ENCODE results near the gene PCDHA1.
"Not testable (repeated sequence)": the region's sequence is repeated elsewhere in the genome, so short reads cannot be mapped to it uniquely, and the experiment has no call there.

The PCDHA1 gene

DNA sequence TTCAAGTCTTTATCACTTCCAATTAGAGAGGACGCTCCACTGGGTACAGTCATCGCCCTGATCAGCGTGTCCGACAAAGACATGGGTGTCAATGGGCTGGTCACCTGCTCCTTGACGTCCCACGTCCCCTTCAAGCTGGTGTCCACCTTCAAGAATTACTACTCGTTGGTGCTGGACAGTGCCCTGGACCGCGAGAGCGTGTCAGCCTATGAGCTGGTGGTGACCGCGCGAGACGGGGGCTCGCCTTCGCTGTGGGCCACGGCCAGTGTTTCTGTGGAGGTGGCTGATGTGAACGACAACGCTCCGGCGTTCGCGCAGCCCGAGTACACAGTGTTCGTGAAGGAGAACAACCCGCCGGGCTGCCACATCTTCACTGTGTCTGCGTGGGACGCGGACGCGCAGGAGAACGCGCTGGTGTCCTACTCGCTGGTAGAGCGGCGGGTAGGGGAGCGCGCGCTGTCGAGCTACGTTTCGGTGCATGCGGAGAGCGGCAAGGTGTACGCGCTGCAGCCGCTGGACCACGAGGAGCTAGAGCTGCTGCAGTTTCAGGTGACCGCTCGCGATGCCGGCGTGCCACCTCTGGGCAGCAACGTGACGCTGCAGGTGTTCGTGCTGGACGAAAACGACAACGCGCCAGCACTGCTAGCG is 22.4 kb downstream of the PCDHA1 start:
- not testable (repeated sequence) for DNase-seq (ENCODE audit: low spot score)

DNA sequence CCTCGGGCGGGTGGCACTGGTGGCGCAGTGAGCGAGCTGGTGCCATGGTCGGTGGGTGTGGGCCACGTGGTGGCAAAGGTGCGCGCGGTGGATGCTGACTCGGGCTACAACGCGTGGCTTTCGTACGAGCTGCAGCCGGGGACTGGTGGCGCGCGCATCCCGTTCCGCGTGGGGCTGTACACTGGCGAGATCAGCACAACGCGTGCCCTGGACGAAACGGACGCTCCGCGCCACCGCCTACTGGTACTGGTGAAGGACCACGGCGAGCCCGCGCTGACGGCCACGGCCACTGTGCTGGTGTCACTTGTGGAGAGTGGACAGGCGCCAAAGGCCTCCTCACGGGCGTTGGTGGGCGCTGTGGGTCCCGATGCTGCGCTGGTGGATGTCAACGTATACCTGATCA is 22.9 kb downstream of the PCDHA1 start:
- DNase-seq (ENCODE audit: low spot score) = no peak

DNA sequence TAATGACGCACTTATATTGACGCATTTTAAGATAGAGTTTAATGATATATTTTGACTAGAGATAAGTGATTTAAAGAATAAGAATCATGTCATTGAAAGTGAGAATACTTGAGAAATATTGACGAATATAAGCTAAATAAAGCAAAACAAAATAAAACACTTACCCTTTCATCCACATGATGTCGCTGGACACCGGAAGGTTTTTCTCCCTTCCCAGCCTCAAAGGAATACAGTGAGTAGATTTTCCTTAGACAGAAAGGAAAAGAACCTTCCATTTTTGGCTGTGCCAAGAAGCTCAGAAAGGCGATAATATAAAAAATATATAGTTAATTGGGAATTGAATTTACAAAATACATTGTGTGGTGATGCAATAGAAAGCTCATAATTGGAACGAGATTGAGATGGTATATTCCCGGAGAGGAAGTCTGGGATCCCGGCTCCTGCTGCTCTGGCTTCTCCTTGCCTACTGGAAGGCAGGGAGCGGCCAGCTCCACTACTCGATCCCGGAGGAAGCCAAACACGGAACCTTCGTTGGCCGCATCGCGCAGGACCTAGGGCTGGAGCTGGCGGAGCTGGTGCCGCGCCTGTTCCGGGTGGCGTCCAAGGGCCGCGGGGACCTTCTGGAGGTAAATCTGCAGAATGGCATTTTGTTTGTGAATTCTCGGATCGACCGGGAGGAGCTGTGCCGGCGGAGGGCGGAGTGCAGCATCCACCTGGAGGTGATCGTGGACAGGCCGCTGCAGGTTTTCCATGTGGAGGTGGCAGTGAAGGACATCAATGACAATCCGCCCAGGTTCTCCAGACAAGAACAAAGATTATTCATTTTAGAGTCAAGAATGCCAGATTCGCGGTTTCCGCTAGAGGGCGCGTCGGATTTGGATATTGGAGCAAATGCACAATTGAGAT is 35.7 kb downstream of the PCDHA1 start, which contains the start of gene PCDHA5:
Gene PCDHA5 (plus strand): TSS at position 239 of the 906 bp plus-strand sequence.
- no peak for DNase-seq (ENCODE audit: low spot score)

- no peak for DNase-seq (ENCODE audit: low spot score)
These were observed 36.3 kb downstream of the PCDHA1 start for GRCh38 chr5:140822281-140822629.

- DNase-seq (ENCODE audit: low spot score) = not testable (repeated sequence)
These were observed 37.0 kb downstream of the PCDHA1 start for GRCh38 chr5:140822969-140823368.

- no peak for DNase-seq (ENCODE audit: low spot score)
These were observed 37.5 kb downstream of the PCDHA1 start for GRCh38 chr5:140823475-140823874.

- no peak for DNase-seq (ENCODE audit: low spot score)
These were observed 41.9 kb downstream of the PCDHA1 start, which contains the start of gene PCDHA6 for GRCh38 chr5:140827704-140828361. Gene PCDHA6, plus strand, starts transcription at chr5:140827960. Its CDS starts 132 bp downstream, at chr5:140828092.

DNA sequence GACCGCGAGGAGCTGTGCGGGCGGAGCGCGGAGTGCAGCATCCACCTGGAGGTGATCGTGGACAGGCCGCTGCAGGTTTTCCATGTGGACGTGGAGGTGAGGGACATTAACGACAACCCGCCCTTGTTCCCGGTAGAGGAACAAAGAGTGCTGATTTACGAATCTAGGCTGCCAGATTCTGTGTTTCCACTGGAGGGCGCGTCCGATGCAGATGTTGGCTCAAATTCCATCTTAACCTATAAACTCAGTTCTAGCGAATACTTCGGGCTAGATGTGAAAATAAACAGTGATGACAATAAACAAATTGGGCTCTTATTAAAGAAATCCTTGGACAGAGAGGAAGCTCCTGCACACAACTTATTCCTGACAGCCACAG is 42.4 kb downstream of the PCDHA1 start:
- DNase-seq (ENCODE audit: low spot score) = peak; percentile 24

GRCh38 chr5:140829511-140830501 is 43.9 kb downstream of the PCDHA1 start:
- not testable (repeated sequence) for DNase-seq (ENCODE audit: low spot score)

DNA sequence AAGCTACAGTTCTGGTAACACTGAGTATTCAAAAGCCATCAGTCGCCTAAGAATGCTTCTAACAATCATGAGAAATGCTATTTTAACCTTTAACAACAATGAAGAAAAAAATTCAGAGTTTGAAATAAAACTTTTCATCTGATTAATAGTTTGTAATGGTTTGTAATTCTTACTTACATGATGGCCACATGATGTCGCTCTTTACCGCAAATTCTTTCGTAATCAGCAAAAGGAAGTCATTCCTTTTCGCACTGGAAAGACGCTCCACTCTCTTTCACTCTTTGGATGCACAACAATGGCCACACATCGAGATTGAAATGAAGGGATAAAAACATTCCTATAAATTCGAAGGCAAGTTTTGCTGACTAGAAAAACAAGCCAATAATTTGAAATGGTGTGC is 48.1 kb downstream of the PCDHA1 start, which contains the start of gene PCDHA7:
Gene PCDHA7 (plus strand): TSS at position 277 of the 400 bp plus-strand sequence. CDS start 115 bp downstream, at position 392.
- DNase-seq (ENCODE audit: low spot score) = no peak

GRCh38 chr5:140834439-140835008 is 48.6 kb downstream of the PCDHA1 start:
- not testable (repeated sequence) for DNase-seq (ENCODE audit: low spot score)

- DNase-seq (ENCODE audit: low spot score) = no peak
These were observed 49.9 kb downstream of the PCDHA1 start for GRCh38 chr5:140835622-140836510.

GRCh38 chr5:140840978-140841962 is 55.3 kb downstream of the PCDHA1 start, which contains the start of gene PCDHA8:
Gene PCDHA8, plus strand, starts transcription at chr5:140841187. Its CDS starts 135 bp downstream, at chr5:140841322.
- no peak for DNase-seq (ENCODE audit: low spot score)

DNA sequence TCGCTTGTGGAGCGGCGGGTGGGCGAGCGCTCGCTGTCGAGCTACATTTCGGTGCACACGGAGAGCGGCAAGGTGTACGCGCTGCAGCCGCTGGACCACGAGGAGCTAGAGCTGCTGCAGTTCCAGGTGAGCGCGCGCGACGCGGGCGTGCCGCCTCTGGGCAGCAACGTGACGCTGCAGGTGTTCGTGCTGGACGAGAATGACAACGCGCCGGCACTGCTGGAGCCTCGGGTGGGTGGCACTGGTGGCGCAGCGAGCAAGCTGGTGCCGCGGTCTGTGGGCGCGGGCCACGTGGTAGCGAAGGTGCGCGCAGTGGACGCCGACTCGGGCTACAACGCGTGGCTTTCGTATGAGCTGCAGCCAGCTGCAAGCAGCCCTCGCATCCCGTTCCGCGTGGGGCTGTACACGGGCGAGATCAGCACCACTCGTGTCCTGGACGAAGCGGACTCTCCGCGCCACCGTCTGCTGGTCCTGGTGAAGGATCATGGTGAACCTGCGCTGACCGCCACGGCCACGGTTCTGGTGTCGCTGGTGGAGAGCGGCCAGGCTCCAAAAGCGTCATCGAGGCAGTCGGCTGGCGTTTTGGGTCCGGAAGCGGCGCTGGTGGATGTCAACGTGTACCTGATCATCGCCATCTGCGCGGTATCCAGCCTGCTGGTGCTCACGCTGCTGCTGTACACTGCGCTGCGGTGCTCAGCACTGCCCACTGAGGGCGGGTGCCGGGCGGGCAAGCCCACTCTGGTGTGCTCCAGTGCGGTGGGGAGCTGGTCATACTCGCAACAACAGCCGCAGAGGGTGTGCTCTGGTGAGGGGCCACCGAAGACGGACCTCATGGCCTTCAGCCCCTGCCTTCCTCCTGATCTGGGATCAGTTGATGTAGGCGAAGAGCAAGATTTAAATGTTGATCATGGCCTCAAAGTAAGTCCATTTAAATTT is 57.1 kb downstream of the PCDHA1 start:
- DNase-seq (ENCODE audit: low spot score) = no peak

DNA sequence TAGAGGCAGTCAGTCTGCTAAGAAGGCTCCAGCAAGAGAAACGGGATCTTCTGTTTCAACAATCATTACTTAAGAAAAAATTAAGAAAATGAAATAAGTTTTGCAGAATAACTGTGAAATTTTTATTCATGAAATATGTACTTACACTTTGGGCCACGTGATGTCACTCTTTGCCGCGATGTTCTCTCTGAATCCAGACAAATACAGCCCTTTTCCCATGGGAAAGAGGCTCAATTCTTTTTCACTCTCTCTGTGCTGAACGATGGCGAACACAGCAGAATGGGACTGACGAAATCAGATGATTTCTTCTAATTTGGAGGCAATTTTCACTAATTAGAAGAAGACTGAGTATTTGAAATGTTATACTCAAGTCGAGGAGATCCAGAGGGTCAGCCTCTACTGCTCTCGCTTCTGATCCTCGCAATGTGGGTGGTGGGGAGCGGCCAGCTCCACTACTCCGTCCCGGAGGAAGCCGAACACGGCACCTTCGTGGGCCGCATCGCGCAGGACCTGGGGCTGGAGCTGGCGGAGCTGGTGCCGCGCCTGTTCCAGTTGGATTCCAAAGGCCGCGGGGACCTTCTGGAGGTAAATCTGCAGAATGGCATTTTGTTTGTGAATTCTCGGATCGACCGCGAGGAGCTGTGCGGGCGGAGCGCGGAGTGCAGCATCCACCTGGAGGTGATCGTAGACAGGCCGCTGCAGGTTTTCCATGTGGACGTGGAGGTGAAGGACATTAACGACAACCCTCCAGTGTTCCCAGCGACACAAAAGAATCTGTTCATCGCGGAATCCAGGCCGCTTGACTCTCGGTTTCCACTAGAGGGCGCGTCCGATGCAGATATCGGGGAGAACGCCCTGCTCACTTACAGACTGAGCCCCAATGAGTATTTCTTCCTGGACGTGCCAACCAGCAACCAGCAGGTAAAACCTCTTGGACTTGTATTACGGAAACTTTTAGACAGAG is 62.5 kb downstream of the PCDHA1 start, which contains the start of gene PCDHA9:
Gene PCDHA9 (plus strand): TSS at position 244 of the 964 bp plus-strand sequence. CDS start 114 bp downstream, at position 358.
- not testable (repeated sequence) for DNase-seq (ENCODE audit: low spot score)
